ENCODE measurements around the gene SLC39A11.
"Not testable (repeated sequence)": the region's sequence is repeated elsewhere in the genome, so short reads cannot be mapped to it uniquely, and the experiment has no call there.

Gene SLC39A11

DNA sequence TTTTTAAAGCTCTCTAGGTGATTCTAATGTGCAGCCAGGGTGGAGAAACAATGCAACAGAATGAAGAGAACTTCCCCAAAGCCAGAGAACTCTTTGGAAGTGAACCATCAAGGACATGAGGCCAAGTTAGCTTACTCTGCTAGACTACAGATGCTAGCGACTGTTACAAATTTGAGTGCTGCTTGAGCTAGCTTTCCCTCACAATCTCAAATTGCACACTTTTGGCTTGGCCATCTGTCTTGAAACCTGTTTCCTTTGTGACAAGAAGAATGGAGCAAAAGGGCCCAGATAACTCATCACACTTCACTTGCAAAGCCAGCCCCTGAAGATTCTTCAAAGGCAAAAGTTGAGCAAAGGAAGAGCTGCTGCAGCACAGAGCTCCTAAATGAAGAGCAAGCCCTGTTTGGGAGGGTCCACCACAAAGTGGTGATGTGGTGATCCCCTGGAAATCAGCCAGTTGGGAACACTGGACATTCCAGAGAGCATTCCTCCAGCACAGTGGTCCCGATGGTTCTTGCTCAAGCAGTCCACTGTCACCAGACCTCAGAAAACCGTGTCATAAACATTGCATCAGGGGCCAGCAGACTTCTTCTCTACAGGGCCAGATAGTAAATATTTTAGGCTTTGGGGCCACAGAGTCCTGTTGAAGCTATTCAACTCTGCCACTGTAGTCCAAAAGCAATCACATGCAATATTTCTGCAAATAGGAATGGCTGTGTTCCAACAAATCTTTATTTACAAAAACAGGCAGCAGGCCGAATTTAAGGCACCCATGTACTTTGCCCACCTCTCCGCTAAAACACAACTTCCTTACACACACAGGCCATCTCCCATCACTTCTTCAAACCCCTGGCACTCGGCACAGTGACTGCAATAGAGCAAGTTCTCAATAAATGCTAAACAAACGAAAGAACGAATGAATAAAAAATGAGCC is 21.2 kb downstream of the SLC39A11 start:
- DNase-seq (ENCODE audit: low spot score) = no peak

DNA sequence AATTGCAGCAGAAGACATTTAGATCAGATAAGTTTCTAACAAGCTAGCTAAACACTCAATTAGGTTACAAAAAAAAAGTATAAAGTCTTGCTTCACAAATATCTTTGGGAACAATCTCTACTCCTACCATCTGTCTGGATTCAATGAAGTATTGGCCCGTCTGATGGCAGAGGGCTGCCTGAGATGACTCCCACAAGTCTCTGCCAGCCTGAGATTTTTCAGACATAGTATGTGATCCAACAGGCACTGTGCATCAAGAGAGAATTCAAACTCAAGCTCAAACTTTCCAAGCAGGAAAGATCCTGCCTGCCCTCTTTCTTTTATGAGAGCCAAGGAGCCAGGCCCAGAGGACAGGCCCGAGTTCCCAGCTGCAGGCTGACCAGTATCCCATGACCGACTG is 22.6 kb downstream of the SLC39A11 start:
- no peak for DNase-seq (ENCODE audit: low spot score)

DNA sequence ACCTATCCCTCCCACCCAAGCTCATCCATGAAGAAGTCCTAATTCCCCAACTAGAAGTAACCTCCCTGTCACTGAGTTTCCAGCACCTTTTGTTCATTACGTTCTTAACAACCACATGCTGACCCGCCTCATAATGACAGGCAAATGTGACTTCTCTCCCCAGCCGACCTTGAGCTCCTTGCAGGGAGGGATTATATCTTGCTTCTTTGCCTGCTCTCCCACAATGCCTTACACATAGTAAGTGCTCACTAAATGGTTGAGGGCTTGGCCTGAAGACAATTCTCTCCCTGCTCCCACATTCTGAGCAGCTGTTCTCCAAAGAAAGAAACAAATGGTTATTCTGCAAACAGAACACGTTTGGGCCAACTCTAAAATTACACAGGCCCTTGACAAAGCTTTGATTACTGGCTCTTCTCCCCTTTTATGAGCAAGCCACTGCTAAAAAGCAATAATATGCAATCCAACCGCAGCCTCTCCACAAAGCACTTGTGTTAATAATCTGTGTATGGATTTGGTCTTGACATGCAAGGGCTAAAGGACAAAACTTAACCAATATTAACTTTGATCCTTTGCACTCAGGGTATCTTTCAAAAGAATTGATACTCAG is 23.2 kb downstream of the SLC39A11 start:
- DNase-seq (ENCODE audit: low spot score) = no peak

DNA sequence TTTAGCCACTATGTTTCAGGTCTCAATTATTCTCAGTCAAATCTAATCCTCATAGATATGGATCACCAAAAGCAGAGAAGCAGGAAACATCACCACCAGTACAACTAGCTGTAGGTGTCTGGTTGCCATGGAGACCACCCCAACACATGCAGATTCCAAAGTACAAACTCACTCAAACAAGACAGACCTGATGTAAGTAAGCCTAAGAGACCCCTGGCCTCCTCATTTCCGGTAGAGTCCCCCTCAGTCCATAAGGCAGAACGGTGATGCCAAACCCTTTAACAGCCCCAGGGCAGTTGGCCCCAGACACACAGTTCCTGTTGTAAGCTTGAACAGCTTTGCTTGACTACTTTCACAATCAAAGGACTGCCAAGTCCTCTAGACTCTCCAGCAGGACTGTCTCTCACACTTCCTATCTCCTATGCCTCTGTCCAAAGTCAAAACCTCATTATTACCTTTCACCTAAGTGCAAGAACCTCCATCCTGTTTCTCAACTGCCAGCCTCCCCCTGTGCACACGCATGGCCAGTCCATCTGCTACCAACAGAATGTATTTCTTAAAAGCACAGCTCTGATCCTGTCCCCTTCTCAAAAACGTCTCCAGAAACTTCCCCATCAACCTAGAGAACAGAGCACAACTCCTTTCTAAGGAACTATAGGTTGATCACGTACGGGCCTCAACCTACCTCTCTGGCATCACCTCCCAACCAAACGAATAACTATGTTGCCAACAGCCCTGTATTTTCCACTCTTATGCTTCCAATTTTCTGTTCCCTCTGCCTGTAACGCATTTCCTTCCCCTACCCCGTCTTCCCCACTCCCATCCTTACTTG is 23.9 kb downstream of the SLC39A11 start:
- no peak for DNase-seq (ENCODE audit: low spot score)

GRCh38 chr17:73067699-73068098 is 24.8 kb downstream of the SLC39A11 start:
- DNase-seq (ENCODE audit: low spot score) = not testable (repeated sequence)

GRCh38 chr17:73067075-73067474 is 25.4 kb downstream of the SLC39A11 start:
- DNase-seq (ENCODE audit: low spot score) = no peak

DNA sequence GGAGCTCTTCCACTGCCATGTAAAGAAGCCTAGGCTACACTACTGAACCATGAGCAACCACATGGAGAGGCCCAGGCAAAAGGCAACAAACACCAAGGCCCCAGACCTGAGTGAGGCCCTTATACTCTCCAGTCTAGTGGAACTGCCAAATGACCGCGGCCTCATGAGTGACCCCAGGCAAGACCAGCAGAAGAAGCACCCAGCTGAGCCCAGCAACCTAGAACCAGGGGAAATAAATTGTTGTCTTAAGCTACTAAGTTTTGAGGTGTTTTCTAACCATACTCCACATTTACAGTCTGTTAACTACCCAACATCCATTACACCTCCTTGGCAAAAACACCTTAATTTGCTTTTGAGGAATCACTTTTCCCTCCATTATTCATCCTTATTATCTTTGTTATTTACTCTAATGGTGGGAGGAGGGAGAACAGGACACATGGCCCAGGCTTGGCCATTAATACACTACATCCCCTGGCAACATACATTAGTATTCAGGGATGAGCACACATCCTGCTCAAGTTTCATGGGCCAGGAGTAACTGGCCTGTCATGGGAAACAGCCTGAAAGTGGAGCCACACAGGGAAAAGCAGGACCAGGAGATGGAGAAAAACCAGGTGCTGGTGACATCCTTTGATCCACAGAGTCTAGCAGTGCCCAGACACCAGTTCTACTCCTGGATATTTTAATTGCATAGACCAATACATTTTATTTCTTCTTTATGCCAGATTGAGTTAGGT is 26.2 kb downstream of the SLC39A11 start:
- no peak for DNase-seq (ENCODE audit: low spot score)

GRCh38 chr17:73065376-73065775 is 27.1 kb downstream of the SLC39A11 start:
- DNase-seq (ENCODE audit: low spot score) = no peak

DNA sequence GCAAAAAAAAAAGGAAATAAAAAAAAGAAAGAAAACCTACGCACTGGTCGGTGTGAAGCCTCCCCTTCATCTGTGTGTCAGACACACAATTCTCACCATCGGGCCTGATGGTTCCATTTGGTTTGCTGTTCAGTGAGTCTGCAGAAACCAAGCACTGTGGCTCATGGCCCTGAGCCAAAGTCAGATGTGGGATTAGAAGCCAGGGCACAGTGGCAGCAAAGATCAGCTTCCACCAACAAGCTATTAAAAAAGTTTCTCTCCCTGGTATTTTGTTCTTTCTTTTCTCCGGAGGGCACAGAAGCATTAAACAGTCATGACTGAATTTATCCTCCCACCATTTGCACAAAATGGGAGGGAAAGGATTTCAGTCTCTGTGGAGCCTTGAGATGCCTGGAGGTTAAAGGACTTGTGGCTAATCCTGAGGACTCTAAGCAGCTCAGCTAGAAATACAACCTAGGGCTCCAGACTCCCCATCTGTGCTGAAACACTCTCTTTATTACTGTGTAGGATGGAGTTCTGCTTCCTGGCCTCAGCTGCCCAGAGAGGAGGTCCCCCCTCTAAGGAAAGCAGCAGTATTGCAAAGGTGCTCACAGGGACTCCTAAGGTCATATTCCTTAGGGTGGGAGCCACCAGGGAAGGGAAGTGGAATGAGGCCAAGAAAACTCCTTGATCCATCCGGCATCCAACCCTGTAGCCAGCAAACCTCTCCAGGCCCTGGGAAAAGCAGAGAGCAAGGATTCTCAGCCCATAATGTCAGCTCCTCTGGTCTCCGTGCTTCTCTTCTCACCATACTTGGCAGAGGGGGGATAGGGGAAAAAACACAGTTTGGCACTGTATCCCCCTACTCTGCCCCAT is 28.2 kb downstream of the SLC39A11 start:
- DNase-seq (ENCODE audit: low spot score) = no peak

DNA sequence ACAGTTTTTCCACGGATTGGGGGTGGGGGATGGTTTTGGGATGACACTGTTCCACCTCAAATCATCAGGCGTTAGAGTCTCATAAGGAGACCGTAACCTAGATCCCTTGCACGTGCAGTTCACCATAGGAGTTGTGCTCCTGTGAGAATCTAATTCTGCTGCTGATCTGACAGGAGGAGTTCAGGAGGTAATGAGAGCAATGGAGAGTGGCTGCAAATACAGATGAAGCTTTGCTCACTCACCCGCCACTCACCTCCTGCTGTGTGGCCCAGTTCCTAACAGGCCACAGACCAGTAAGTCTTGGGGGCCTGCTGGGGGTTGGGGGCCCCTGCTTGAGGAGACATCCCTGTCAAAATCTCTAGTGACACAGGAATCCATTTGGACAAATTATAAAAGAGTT is 29.8 kb downstream of the SLC39A11 start:
- DNase-seq (ENCODE audit: low spot score) = no peak

GRCh38 chr17:73061161-73061560 is 31.3 kb downstream of the SLC39A11 start:
- DNase-seq (ENCODE audit: low spot score) = no peak

DNA sequence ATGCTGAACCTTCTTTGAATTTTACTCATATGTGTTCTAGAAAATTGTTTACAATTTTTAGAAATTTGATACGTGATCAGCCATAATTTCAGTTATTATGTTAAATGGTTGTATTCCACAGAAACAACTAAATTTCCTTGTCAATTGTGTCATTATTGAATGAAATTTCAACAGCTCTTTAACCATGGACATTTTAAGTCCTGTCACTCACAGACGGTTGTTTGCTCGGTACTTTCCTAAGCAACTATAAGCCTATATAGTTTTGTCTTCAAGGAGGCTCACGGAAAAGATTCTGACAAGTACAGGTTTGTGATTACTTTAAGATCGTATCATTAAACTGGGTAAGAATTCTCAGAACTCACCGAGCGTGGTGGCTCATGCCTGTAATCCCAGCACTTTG is 31.8 kb downstream of the SLC39A11 start:
- DNase-seq (ENCODE audit: low spot score) = no peak

- DNase-seq (ENCODE audit: low spot score) = not testable (repeated sequence)
Measured at GRCh38 chr17:73059713-73060112, 32.8 kb downstream of the SLC39A11 start.

- no peak for DNase-seq (ENCODE audit: low spot score)
Measured at GRCh38 chr17:73058022-73058421, 34.5 kb downstream of the SLC39A11 start.

DNA sequence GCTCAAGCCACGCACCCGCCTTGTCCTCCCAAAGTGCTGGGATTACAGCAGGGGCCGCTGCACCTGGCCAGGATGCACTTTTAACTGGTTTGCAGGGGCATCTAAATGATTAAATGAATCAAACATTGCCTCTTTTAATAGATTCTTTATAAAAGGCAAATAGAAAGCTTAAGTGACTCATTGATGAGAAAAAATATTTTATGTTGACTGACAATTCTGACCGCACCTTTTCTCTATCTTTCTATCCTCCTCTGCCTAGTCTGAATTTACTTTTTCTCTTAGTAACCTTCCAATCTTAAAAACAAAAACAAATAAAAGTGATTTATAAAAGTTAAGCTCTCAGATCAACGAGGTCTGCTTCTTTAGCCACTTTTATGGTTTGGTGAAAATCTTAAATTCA is 35.3 kb downstream of the SLC39A11 start:
- no peak for DNase-seq (ENCODE audit: low spot score)

DNA sequence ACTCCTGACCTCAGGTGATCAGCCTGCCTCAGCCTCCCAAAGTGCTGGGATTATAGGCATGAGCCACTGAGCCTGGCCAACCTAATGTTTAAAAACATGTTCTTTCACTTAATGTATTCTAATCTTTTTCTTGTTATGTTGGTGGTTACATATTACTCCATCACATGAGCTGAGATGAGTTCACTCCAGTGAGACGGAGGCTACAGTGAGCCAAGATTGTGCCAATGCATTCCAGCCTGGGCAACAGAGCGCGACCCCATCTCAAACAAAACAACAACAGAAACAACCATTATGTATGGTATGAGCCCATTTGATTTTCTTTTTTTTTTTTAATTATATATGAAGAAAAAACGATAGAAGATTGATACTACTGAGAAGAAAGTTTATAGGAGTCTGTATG is 39.6 kb downstream of the SLC39A11 start:
- DNase-seq (ENCODE audit: low spot score) = no peak

DNA sequence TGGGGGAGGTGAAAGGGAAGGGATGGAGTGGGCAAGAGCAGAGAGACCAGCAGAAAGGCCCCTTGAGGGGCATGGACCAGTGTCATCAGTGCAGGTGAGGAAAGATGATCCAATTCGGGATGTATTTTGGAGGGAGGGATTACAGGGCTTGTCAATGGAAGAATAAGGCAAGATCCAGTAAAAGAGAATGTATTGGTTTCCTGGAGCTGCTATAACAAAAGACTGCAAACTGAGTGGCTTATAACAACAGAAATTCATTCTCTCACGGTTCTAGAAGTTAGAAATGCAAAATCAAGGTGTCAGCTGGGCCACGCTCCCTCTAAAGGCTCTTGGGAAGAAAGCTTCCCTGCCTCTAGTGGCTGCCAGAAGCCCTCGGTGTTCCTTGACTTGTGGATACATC is 41.7 kb downstream of the SLC39A11 start:
- DNase-seq (ENCODE audit: low spot score) = no peak

- DNase-seq (ENCODE audit: low spot score) = no peak
Measured at GRCh38 chr17:73048170-73048569, 44.3 kb downstream of the SLC39A11 start.

- DNase-seq (ENCODE audit: low spot score) = no peak
Measured at GRCh38 chr17:73045724-73046123, 46.8 kb downstream of the SLC39A11 start.

DNA sequence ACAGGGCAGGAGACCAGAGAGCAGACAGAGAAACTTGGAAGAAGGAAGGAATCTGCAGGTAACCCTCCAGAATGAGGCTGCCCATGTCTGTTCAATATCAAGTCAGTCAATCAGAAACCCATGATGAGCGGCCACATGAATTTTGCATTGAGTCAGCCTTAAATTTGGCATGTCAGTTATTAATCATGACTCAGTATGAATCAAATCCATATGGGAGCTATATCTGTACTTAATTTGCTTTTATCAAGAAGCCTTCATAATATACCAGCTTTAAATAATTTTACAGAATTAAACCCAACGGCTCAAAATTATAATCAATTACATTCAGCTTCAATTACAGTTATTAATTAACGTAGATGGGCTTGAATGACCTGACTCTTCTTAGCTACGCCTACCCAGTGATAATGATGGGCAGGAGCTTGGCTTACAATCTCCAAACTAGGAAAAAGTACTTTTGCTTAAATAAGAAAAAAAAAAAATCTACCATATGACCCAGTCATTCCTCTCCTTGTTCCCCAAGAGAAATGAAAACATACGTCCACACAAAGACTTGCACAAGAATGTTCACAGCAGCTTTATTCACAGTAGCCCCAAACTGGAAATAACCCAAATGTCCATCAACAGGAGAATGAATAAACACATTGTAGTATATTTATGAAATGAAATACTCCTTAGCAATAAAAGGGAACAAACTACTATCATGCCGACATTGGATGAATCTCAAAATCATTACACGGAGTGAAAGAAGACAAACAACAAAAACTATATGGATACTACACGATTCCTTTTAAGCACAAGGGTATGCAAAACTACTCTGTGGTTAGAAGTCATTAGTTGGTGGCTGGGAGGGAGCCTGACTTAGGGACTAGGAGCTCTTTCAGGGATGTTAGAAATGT is 48.6 kb downstream of the SLC39A11 start:
- DNase-seq (ENCODE audit: low spot score) = no peak
